ELF-1 (cell line): ENCODE data around the gene NUMA1.

Experiments
- DNase-seq: peaks from one replicate; pipeline ENCODE4 v3.0.0-alpha.2; 2016; ENCODE audit warnings: low read depth, low spot score

The NUMA1 gene

GRCh38 chr11:71964641-71965040 lies 115.7 kb downstream of the NUMA1 start:
- no peak for DNase-seq

GRCh38 chr11:71963468-71963867 lies 116.9 kb downstream of the NUMA1 start:
- no peak for DNase-seq

GRCh38 chr11:71962428-71963038 lies 117.8 kb downstream of the NUMA1 start:
- DNase-seq = no peak

- DNase-seq = no peak
These were observed 124.4 kb downstream of the NUMA1 start for GRCh38 chr11:71955898-71956456.
